ENCODE data around the gene FAM204A. TPM values are rescaled to one million over a fixed set of nuclear protein-coding genes. Genes with fewer than 3 reads are reported as not detected.

The FAM204A gene
- 10 to 100 TPM; 36.3 to 53.6 (median 42.7) TPM for polyA plus RNA-seq (ENCODE audit: insufficient read length in 10 of 10)
- long read RNA-seq, donor 1, full-length matches to known transcripts: 8 of 13 reads
- long read RNA-seq, donor 1, partial matches to known transcripts: 5 of 13 reads
- long read RNA-seq, donor 1, other reads (novel, unspliced or antisense): 0 of 13 reads
- long read RNA-seq, donor 2, full-length matches to known transcripts: 6 of 6 reads
- long read RNA-seq, donor 2, partial matches to known transcripts: 0 of 6 reads
- long read RNA-seq, donor 2, other reads (novel, unspliced or antisense): 0 of 6 reads
- long read RNA-seq, donor 3: 0 reads
- long read RNA-seq, donor 4, full-length matches to known transcripts: 9 of 9 reads
- long read RNA-seq, donor 4, partial matches to known transcripts: 0 of 9 reads
- long read RNA-seq, donor 4, other reads (novel, unspliced or antisense): 0 of 9 reads
- long read RNA-seq, donor 5, full-length matches to known transcripts: 8 of 19 reads
- long read RNA-seq, donor 5, partial matches to known transcripts: 11 of 19 reads
- long read RNA-seq, donor 5, other reads (novel, unspliced or antisense): 0 of 19 reads
- long read RNA-seq, donor 6, full-length matches to known transcripts: 15 of 20 reads
- long read RNA-seq, donor 6, partial matches to known transcripts: 5 of 20 reads
- long read RNA-seq, donor 6, other reads (novel, unspliced or antisense): 0 of 20 reads
- long read RNA-seq, donor 7, full-length matches to known transcripts: 15 of 15 reads
- long read RNA-seq, donor 7, partial matches to known transcripts: 0 of 15 reads
- long read RNA-seq, donor 7, other reads (novel, unspliced or antisense): 0 of 15 reads
- long read RNA-seq, donor 8, full-length matches to known transcripts: 8 of 8 reads
- long read RNA-seq, donor 8, partial matches to known transcripts: 0 of 8 reads
- long read RNA-seq, donor 8, other reads (novel, unspliced or antisense): 0 of 8 reads
- long read RNA-seq, donor 9, partial matches to known transcripts: 0 of 1 reads
- long read RNA-seq, donor 9, other reads (novel, unspliced or antisense): 0 of 1 reads

DNA sequence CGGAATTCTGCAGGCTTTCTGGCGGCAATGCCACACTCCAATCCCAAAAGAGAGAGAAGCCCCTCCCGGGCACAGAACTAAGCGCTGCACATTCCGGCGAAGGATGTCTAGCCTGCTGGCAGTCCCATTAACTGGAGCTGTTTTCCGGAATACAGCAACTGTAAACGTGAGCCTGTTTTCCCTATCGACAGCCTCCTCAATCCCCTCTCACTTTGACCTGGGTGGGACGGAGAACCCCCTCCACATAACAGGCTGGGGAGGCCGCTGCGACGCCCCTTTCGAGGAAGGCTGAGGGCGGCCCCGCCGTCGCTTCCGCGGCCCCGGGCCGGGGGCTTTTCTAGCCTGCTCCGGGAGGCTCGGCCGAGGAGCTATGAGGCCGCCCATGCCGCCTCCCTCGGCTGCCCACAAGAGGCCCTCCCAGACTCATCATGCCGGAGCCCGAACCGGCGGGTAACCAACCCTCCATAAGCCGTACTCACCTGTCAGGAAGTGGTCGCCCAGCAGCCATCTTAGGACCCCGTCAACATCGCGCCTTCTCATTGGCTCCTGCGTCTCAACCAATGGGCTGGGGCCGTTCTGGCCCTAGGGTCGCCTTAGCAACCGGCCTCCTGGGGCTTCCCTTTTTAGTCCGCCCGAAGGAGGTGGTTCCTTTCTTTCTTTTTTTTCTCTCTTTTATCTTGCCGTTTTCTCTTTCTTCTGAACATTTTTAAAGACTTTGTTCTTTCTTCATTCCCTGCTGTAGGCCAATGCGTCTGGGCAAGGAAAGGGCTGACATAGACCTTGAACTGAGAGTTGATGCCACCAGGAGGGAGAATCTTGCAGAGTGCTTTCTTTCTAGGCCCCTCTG is at the start of gene FAM204A:
TSS of gene FAM204A (minus strand) at position 534 of the 847 bp plus-strand sequence. CDS start 5,909 bp downstream, outside the sequence.
- DNase-seq: peak; percentile 95 to 98 (median 97)

DNA sequence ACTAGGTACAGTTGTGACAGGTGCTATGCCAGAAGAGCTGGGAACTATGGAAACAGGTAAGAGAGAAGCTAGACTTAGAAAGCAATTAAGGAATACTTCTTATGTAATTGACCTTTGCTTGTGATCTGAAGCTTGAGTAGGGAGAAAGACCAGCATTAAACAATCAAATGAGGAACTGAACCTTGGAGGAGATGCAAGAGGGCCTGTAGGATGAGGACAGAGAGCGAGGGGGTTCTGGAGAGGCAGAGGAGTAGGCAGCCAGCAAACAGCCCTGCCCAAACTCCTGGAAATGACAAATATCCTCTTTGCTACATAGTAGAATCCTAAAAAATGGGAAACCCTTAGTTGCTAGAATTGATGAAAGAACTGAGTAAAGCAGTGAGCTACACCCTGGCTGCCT is 41.6 kb upstream of the FAM204A start:
- no peak for DNase-seq

DNA sequence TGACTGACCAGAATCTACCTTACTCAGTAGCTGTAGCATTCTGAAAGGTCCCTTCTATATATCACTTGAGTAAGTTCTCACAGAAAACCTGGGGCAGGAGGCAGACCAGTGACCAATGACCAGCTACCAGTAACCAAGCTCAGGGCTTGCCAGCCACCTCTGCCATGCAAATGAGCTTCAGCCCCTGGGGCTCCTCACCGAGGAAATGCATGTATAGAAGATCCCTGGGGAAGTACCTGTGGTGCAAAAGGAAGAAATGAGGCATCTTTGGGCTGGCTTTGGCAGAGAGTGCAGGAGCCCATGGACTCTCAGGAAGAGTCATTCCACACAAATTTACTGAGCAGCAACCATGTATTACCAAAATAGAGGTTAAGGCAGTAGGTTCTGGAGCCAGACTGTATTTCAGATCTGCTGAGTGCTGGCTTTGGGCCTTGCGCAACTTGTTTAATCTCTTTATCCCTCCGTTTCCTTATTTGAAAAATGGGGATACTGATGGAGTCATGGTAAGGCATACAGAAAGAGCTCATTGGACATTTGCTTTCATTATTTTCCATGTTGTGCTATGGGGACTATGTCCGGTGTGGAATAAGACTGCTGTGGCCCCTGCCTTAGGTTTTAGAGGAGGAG is 41.1 kb upstream of the FAM204A start:
- no peak for DNase-seq

DNA sequence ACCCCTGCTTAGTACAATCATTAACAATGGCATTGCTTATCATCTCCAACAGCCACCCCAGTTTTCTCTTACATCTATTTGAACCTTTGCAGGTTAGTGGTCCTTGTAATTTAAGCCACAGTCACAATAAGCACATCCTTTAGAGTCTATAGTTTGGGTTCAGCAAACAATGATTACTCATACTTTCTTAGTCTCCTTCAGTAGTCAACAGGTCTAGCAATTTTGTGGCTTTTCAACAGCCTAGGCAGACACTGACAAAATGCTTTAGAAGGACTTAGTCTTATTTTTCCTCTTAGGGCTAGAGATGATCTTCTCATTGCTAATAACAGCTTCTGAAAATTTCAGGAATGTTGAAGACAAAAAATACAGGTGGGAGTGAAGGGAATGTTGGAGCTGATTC is 32.3 kb upstream of the FAM204A start:
- no peak for DNase-seq

GRCh38 chr10:118373786-118374185 is 31.7 kb upstream of the FAM204A start:
- peak in 1 of 3 donors; percentile 44 for DNase-seq

DNA sequence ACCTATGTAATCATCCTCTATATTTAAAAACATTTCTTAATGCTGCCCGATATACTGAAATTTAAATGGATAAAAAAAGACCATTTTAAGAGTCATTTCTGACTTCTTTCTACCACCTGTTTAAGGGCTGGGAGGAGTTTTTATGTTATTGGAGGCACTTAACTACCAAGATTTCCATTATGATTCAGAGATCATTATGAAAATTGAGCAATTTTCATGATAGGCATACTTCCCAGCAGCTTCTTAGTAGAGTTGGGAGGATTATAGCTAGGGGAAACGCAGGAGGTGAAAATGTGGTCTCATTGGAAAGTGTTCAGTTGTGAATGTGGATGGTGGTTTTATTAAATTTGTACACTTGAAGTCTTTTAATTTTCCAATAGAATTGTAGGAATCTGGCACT is 28.4 kb upstream of the FAM204A start:
- DNase-seq: no peak

DNA sequence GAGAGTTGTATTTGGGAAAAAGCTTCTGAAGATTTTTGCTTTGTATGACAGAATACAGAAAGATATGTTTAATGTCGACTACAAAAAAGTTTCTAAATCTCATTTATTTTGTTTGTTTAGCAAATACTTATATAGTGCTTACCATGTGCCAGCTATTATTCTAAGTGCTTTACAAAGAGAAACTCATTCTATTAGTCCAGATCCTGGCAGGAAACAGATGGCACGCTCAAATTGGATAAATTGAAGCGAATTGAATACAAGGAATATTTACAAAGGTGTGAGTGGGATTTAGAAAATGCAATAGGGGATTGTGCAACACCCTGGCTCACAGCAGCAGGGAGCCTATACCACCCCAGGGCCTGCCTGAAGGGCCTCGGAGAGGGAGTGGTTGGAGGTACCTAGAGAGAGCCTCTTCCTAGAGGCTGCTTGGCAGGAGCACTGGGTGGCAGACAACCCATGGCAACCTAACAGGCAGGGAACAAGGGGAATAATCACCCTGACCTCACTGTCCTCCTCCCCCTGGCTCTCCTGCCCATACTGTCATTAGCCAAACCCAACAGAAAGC is 27.6 kb upstream of the FAM204A start:
- DNase-seq: no peak

- no peak for DNase-seq
Measured at GRCh38 chr10:118365702-118366101, 23.6 kb upstream of the FAM204A start.

GRCh38 chr10:118362103-118362502 is 20.0 kb upstream of the FAM204A start:
- DNase-seq: no peak

- no peak for DNase-seq
Measured at GRCh38 chr10:118358327-118358726, 16.2 kb upstream of the FAM204A start.

DNA sequence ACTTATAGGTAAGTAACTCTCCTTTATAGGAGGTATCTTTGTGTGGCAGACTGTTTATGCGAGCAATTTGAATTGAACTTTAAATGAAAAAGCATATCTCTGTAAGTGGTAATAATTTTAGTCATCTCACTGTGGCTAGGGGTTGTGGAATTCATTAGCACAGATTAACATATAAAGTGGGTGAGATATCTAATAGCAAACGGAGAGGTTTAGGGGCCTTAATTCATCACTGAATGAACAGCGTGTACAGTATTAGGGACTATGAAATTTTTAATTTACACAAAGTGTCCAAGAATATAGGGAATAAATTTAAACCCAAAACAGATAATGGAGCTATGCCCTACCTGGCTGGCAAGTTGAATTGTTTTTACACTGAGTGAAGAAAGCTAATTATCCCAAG is 15.7 kb upstream of the FAM204A start:
- DNase-seq: no peak

- no peak for DNase-seq
Measured at GRCh38 chr10:118356628-118357027, 14.5 kb upstream of the FAM204A start.

DNA sequence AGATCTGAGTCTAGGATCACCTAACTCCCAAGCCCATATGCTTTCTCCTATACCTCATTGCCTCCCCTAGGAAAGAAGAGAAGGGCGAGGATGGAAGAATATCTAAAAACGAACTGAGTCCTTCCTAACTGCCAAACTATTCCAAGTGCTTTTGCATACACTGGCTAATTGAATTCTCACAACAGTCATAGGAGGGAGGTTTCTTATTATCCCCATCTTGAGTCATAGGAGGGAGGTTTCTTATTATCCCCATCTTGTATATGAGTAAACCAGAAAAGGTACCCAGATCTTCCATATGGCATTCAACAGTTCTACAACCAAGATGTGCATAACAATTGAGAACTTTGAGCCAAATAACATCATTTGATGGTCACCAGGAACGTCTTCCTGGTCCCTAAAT is 13.1 kb upstream of the FAM204A start:
- DNase-seq: no peak

DNA sequence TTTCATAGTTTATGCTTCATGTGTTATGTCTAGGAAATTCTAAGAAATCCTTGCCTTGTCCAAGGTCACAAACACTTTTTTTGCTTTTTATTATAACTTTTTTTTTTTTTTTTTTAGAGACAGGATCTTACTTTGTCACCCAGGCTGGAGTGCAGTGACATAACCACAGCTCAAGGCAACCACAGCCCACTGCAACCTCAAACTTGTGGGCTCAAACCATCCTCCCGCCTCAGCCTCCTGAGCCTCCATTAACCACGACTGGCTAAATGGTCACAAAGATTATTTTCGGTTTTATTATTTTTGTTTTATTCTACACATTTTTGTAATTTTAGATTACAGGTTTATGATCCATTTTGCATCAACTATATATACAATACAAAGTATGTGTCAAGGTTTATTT is 7.1 kb upstream of the FAM204A start:
- no peak for DNase-seq

DNA sequence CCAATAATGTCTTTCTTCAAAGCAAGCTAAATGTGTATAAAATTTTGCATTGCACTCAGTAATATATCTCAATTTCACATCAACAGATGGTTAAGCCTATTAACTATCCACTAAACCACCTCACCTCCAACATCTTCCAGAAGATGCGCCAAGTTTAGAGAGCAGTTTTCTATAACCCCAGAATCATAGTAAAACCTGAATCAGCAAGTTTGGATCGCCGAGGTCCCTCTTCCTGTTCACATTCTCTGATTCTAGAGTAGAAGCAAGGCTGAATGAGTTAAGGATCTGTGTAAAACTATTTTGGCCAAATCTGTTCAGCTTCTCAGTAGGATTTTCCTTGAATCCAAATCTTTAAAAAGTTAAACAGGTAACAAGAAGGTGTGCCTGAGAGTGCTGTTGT is 1.4 kb upstream of the FAM204A start:
- DNase-seq: no peak

- DNase-seq: no peak
Measured at GRCh38 chr10:118343115-118343514, 991 bp upstream of the FAM204A start.

DNA sequence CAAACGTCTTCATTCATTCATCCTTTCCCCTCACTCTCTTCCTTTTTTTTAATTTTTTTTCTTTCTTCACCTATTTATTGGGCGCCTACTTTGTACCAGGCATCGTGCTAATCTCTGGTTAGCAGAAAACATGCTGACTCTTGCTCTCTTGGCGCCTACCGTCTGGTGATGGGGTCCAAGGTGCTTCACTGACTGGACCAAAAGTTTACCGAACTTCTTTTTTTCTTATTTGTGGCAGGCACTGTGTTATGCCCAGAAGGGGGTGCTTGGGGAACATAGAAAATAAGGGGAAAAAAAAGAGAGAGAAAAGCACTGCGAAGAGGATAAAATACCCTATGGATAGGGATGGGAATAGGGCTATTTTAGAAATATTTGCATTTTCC is 505 bp upstream of the FAM204A start:
- no peak for DNase-seq

DNA sequence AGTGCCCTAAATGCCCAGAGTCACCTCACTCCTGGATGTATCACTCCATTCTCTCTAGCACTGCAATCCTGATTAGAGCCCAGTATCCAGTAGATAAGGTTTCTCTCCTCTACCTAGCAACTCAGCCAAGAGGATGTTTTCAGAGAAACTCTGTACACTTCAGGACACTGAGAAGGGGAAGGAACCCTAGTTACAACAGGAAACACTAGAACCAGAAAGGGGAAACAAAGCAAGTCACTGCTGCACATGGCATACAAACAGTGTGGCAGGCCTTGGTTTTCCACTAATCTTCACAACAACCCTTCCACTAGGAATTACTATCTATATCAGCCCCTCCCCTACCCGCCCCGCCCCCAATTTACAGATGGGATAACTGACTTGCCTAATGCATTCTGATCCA is 1.6 kb downstream of the FAM204A start:
- DNase-seq: no peak

DNA sequence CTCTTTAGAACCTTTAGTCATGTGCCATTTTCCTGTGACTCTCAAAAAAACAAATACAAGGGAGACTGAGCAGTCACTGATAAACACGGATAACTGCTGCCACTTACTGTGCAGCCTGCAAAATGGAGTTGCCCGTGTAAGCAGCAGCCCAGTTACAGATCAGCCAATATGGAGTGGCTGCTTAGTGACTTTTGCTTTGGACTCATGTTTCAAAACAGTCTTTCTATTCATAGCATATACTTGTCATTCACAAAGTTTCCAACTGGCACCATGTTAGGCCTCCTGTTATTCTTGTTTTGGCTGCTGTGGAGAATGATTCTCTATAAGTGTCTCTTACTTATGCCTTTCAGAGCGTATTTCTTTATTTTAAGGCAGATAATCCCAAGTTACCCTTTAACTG is 3.0 kb downstream of the FAM204A start:
- peak; percentile 10 to 23 (median 11) for DNase-seq

GRCh38 chr10:118337356-118337755 is 4.8 kb downstream of the FAM204A start:
- no peak for DNase-seq

DNA sequence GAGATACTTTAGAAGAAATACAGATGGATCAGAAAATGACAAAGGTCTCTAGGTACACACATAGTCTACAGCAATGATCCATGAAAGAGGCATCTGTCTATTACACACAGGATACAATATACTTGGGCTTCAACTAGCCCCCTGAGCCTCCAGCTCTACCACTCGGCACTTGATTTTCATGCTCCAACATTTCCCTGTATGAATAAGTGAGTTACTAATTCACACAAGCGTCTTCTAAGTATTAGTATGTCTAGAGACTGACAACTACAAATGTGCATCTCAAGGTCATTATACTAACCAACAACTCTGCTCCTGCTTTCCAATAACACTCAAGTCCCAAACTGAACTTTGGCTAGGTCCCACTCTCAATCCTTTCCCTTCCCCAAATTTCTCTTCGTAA is 8.3 kb downstream of the FAM204A start:
- DNase-seq: no peak
